OCI-LY1 (cell line): Measurements from ENCODE around the gene MPRIP.

Experiments
- H2AFZ ChIP-seq: fragments of 200-600 bp; sonication (generic), shearing (Covaris generic); 2 replicates; pipeline ENCODE4 v1.6.0; 2014; ENCODE audit warnings: antibody characterized with exemption, mild to moderate bottlenecking, low read length
- H3F3A ChIP-seq: fragments of 200-600 bp; sonication (generic), shearing (Covaris generic); 2 replicates; pipeline ENCODE4 v1.6.0; 2014; ENCODE audit warnings: mild to moderate bottlenecking, antibody characterized with exemption, low read length, moderate library complexity; ENCODE audit not compliant: insufficient read depth
- H3K27ac ChIP-seq: fragments of 200-600 bp; sonication (generic); 2 replicates; pipeline ENCODE4 v1.5.1; 2014; ENCODE audit warnings: low read length, mixed run types, mild to moderate bottlenecking, low read depth; ENCODE audit not compliant: poor library complexity, severe bottlenecking
- H3K27me3 ChIP-seq: fragments of 200-600 bp; sonication (generic); 2 replicates; pipeline ENCODE4 v1.6.0; 2014; ENCODE audit warnings: antibody characterized with exemption, mild to moderate bottlenecking, low read length, moderate library complexity; ENCODE audit not compliant: insufficient read depth
- H3K36me3 ChIP-seq: fragments of 200-600 bp; sonication (generic); 2 replicates; pipeline ENCODE4 v1.6.1; 2014; ENCODE audit warnings: mild to moderate bottlenecking, antibody characterized with exemption, low read length, moderate library complexity, mixed read lengths; ENCODE audit not compliant: insufficient read depth
- H3K4me1 ChIP-seq: fragments of 200-600 bp; sonication (generic); 2 replicates; pipeline ENCODE4 v1.5.1; 2014; ENCODE audit warnings: mild to moderate bottlenecking, low read length, moderate library complexity; ENCODE audit not compliant: insufficient read depth, severe bottlenecking
- H3K4me2 ChIP-seq: fragments of 200-600 bp; sonication (generic), shearing (Covaris generic); 2 replicates; pipeline ENCODE4 v1.6.1; 2014; ENCODE audit warnings: low read length
- H3K4me3 ChIP-seq: fragments of 200-600 bp; sonication (generic); 2 replicates; pipeline ENCODE4 v1.5.1; 2014; ENCODE audit warnings: low read length, low read depth, mild to moderate bottlenecking, mixed read lengths; ENCODE audit not compliant: poor library complexity, severe bottlenecking
- H3K79me2 ChIP-seq: fragments of 200-600 bp; shearing (Covaris generic); 2 replicates; pipeline ENCODE4 v1.6.1; 2016; ENCODE audit warnings: mixed run types, low read length, mixed read lengths; ENCODE audit not compliant: insufficient read depth
- H3K9ac ChIP-seq: fragments of 200-600 bp; sonication (generic), shearing (Covaris generic); 2 replicates; pipeline ENCODE4 v1.6.1; 2014; ENCODE audit warnings: mild to moderate bottlenecking, low read length, mixed read lengths
- H3K9me2 ChIP-seq: fragments of 200-600 bp; sonication (generic), shearing (Covaris generic); 2 replicates; pipeline ENCODE4 v1.6.1; 2014; ENCODE audit warnings: low read depth, mild to moderate bottlenecking, low read length, mixed read lengths
- H3K9me3 ChIP-seq: fragments of 200-600 bp; shearing (Covaris generic); 2 replicates; pipeline ENCODE4 v1.6.1; 2014; ENCODE audit warnings: low read length, mixed read lengths
- H4K20me1 ChIP-seq: fragments of 200-600 bp; sonication (generic), shearing (Covaris generic); 2 replicates; pipeline ENCODE4 v1.6.0; 2016; ENCODE audit warnings: mild to moderate bottlenecking, low read length; ENCODE audit not compliant: insufficient read depth
- EZH2 ChIP-seq: fragments of 200-600 bp; sonication (generic), shearing (Covaris generic); IDR thresholded peaks from 2 replicates; pipeline ENCODE4 v1.8.0; 2017; ENCODE audit warnings: borderline replicate concordance, mixed run types, mild to moderate bottlenecking, antibody characterized with exemption, low read length, moderate library complexity, mixed read lengths
- TF ChIP-seq, protein P1 (sequence below): fragments of 200-600 bp; sonication (generic), shearing (Covaris generic); IDR thresholded peaks from 2 replicates; pipeline ENCODE4 v1.5.1; 2017; ENCODE audit warnings: mild to moderate bottlenecking, antibody characterized with exemption, low read length, moderate library complexity, mixed read lengths

MPRIP gene

DNA sequence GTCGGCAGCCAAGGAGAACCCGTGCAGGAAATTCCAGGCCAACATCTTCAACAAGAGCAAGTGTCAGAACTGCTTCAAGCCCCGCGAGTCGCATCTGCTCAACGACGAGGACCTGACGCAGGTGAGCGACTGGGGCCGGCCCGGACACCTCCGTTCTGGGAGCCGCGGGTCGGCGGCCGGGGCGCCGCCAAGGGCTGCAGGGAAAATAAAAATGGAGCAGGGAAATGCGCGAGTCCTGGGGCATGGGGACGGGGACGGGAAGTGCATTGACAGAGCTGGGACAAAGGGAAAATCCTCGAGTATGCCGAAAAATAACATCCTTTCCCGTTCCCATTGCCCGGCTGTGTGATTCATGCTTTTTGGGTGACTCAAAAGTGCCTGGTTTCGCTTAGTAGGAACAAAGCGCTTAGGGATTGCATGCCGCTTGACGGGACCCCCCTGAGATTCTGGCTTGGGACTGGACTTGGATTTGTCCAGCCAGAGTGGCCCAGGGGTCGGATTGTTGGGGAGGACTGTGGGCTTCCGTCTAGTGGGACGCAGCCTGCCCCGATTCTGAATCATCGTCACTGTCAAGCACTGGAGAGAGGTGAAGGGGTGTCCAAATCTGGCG is 699 bp downstream of the MPRIP start:
- Histone ChIP-seq H3K79me2 (peaks cover 48% of the 10 kb centered on the region), H3K4me1 (peaks cover 34% of the 10 kb centered on the region), H3K9me3 (peaks cover 3% of the 10 kb centered on the region), H3K9me2 (no peaks in the 10 kb centered on the region), H3F3A (no peaks in the 10 kb centered on the region), H3K4me3 (peak overlapping the region; percentile 90), H2AFZ (no peak overlapping the region), H3K36me3 (peaks cover 5% of the 10 kb centered on the region), H3K9ac (peak overlapping the region; percentile 94), H3K4me2 (peak overlapping the region; percentile 93), H3K27ac (no peak overlapping the region), H3K27me3 (no peaks in the 10 kb centered on the region), H4K20me1 (no peaks in the 10 kb centered on the region)
- TF ChIP-seq EZH2 = no peak

DNA sequence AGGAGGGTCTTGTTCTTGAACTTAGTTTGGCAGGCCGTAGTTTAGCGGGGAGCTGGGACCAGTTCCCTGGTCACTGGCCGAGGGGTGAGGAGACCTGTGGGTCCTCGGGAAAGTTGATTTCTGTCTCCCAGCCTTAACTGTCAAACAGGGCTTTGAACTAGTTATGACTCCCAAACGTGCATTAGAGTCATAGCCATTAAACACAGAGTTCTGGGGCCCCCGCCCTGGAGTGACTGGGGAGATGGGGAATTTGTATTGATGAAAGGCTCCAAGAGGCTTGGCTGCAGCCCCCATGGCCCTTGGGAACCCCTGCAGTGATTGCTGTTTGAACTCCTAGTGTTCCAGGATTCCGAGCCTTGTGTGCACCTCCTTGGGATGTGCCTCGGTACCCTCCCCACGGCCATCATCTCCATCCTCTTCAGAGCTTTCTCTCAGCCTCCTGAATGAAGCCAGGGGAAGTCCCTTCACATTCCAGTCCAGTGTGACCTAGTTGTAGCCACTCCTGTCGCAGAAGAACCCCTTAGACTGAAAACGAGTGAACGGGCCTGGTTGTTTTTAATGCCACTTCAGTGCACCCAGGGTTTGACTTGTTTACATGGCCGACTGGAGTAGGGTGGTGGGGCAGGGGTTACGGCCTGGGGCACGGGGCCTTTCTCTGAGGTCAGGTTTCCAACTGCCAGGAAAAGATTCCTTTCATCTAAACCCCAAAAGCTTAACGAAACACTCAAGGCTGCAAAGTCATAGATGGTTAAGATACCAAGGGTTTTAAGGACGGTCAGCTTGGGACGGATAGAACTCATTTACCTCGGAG is 1.4 kb downstream of the MPRIP start:
- no peaks in the 10 kb centered on the region for H4K20me1 ChIP-seq
- H3K27ac ChIP-seq = peak overlapping the region; percentile 33
- no peaks in the 10 kb centered on the region for H3K27me3 ChIP-seq
- H3K79me2 ChIP-seq = peaks cover 55% of the 10 kb centered on the region
- TF ChIP-seq EZH2 = no peak
- TF ChIP-seq, protein P1, sequence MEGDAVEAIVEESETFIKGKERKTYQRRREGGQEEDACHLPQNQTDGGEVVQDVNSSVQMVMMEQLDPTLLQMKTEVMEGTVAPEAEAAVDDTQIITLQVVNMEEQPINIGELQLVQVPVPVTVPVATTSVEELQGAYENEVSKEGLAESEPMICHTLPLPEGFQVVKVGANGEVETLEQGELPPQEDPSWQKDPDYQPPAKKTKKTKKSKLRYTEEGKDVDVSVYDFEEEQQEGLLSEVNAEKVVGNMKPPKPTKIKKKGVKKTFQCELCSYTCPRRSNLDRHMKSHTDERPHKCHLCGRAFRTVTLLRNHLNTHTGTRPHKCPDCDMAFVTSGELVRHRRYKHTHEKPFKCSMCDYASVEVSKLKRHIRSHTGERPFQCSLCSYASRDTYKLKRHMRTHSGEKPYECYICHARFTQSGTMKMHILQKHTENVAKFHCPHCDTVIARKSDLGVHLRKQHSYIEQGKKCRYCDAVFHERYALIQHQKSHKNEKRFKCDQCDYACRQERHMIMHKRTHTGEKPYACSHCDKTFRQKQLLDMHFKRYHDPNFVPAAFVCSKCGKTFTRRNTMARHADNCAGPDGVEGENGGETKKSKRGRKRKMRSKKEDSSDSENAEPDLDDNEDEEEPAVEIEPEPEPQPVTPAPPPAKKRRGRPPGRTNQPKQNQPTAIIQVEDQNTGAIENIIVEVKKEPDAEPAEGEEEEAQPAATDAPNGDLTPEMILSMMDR = no peak
- H3K4me2 ChIP-seq = peak overlapping the region; percentile 93
- H3K4me1 ChIP-seq = peaks cover 34% of the 10 kb centered on the region
- H3K4me3 ChIP-seq = peak overlapping the region; percentile 90
- H3K9me3 ChIP-seq = peaks cover 3% of the 10 kb centered on the region
- no peak overlapping the region for H2AFZ ChIP-seq
- no peaks in the 10 kb centered on the region for H3F3A ChIP-seq
- peak overlapping the region; percentile 94 for H3K9ac ChIP-seq
- H3K36me3 ChIP-seq = peaks cover 5% of the 10 kb centered on the region
- no peaks in the 10 kb centered on the region for H3K9me2 ChIP-seq

DNA sequence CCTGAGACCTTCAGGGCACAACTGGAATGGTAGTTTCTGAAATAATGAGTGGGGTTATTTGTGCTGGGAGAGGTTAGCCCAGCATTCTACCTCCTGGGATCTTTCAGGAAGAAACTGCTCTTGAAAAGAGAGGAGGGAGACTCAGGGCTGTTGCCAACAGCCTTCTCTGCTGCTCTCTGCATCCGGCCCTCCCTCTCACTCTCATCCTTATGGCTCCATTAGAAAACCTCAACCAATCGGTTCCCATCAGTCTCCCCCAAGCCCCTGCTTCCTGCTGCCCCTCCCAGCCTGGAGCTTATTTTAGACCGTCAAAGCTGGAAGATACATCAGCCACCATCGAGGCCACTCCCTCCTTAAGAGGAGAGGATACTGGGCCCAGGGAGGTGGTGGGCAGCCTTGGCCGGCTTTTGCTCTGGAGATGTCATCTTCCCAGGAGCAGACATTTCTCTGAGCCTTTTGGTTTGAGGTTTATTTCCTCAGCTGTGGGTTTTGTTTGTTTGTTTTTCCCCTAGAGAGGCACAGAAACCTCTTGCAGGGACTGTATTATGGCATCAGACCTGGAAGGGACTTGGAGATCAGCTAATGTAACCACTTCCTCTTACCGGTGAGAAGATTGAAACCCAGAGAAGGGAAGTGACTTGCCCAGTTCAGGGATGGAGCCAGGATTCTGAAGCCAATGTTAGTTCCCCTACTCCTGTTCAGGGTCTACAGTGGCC is 2.7 kb downstream of the MPRIP start:
- peaks cover 3% of the 10 kb centered on the region for H3K9me3 ChIP-seq
- H3F3A ChIP-seq = no peaks in the 10 kb centered on the region
- no peak overlapping the region for H2AFZ ChIP-seq
- no peaks in the 10 kb centered on the region for H4K20me1 ChIP-seq
- no peaks in the 10 kb centered on the region for H3K27me3 ChIP-seq
- peak overlapping the region; percentile 90 for H3K4me3 ChIP-seq
- no peaks in the 10 kb centered on the region for H3K9me2 ChIP-seq
- no peak for TF ChIP-seq EZH2
- TF ChIP-seq, protein P1 = no peak
- peak overlapping the region; percentile 33 for H3K27ac ChIP-seq
- H3K36me3 ChIP-seq = peaks cover 5% of the 10 kb centered on the region
- H3K9ac ChIP-seq = peak overlapping the region; percentile 94; the same call in 1 of the 2 replicates
- peaks cover 34% of the 10 kb centered on the region for H3K4me1 ChIP-seq
- H3K79me2 ChIP-seq = peaks cover 66% of the 10 kb centered on the region
- H3K4me2 ChIP-seq = peak overlapping the region; percentile 93
